GM18505 (cell line): ENCODE measurements around the gene CHORDC1.
"Not testable (repeated sequence)": the region's sequence is repeated elsewhere in the genome, so short reads cannot be mapped to it uniquely, and the experiment has no call there.

Experiments
- ATAC-seq: cut with Tn5 transposase; IDR thresholded peaks from one replicate; pipeline ENCODE4 v1.9.1; 2021; ENCODE audit not compliant: unreplicated experiment
- POLR2A ChIP-seq: IDR thresholded peaks from 4 replicates; pipeline ENCODE4 v1.6.1; 2011; ENCODE audit warnings: borderline replicate concordance; ENCODE audit not compliant: insufficient read depth, insufficient read length; ENCODE audit errors: extremely low read depth

Gene CHORDC1

GRCh38 chr11:90229791-90230190 lies 6.9 kb upstream of the CHORDC1 start:
- no peak for TF ChIP-seq POLR2A
- ATAC-seq = no peak

- TF ChIP-seq POLR2A = no peak
- ATAC-seq = no peak
Measured at GRCh38 chr11:90228056-90228455, 5.2 kb upstream of the CHORDC1 start.

DNA sequence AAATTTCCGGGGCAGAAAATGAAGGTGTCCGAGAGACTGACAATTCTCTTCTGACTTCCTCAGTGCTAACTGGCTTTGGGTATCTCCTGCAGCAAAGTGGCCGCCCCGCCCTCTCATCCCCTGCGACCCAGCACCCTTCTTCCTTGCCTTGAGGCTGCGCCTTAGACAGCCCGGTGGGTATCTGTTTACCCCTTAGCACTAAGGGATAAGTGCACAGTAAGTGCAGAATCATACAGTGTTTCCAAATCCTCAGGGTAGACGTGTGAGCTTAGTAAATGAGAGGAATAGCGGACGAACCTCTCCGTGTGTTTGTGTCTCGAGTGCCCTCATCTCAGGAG lies 368 bp upstream of the CHORDC1 start:
- TF ChIP-seq POLR2A = no peak
- ATAC-seq = peak; percentile 45

- ATAC-seq = no peak
- no peak for TF ChIP-seq POLR2A
Measured at GRCh38 chr11:90221803-90222458, 918 bp downstream of the CHORDC1 start.

GRCh38 chr11:90220391-90220790 lies 2.5 kb downstream of the CHORDC1 start:
- no peak for TF ChIP-seq POLR2A
- ATAC-seq = no peak

DNA sequence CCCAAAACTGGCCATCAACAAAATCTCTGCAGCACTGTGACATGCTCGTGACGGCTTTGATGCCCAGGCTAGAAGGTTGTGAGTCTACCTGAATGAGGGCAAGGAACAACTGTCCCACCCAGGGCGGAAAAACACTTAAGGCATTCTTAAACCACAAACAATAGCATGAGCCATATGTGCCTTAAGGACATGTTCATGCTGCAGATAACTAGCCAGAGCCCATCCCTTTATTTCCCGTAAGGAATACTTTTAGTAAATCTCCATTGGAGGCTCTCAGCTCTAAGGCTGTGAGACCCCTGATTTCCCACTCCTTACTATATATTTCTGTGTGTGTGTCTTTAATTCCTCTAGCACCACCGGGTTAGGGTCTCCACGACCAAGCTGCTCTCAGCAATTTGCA lies 3.4 kb downstream of the CHORDC1 start:
- TF ChIP-seq POLR2A = no peak
- no peak for ATAC-seq

DNA sequence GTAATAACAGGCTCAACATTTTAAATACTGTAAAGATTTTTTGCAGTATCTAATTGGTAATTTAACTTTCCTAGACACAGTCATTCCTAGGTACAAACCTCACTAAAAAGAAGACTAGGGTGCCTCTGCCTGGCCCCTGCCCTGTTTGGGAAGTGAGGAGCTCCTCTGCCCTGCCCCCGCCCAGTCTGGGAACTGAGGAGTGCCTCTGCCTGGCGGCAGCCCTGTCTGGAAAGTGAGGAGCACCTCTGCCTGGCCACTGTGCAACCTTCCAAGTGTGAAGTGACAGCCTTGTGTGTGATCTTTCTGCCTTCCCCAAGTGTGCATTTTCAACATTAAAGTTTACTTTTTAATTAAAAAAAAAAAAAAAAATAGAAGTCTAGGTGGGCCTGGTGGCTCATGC lies 4.2 kb downstream of the CHORDC1 start:
- ATAC-seq = no peak
- no peak for TF ChIP-seq POLR2A

DNA sequence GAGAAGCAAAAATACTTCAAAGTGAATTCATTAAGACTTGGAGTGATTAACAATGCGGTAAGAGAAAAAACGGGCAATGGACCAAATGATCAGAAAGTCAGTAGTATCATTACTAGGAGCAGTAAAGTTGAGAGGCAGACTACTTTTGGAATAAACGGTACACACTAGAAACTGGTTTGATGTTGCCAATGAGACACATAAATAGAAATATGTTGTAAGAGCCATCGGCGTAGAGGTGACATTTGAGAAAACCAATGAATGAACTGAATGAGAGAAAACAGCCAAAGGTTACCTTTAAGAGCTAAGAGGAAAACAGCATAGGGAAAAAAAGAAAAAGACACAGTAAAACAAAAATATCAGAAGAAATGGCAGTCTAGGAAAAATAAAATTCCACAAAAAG lies 6.2 kb downstream of the CHORDC1 start:
- no peak for TF ChIP-seq POLR2A
- ATAC-seq = no peak

DNA sequence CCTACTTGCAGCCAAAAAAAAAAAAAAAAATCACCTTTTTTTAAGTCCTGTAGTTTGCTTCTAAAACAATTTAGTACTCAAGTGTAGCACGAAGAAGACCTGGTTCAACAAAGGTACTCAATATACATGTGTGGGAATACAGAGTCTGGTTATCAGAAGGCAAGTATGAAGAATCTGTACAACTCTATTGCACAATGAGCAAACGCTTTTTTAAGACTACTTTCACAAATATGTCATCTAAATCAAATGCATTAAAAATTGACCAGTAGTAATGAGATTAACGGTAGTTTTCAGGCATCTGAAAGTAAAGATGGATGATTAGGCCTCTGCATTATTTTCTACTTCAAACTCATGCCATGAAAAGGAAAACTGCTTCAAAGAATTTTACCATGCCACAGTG lies 9.5 kb downstream of the CHORDC1 start:
- TF ChIP-seq POLR2A = no peak
- ATAC-seq = no peak

DNA sequence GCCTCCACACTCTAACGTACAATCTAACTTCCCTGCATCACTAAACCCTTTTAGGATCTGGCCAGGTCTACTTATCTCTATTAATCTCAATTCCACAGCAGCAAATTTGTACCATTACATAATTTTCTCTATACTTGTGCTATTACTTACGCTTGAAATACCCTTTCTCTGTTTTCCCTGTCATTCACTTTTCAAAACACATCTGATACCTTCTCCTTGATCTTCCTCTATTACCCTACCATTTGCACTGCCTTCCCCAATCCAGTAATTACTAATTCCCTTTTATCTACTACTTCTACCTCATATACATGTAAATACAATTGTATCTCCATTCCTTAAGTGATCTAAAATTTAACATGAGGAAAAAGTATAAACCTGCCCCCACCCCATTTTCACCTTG lies 14.0 kb downstream of the CHORDC1 start:
- no peak for TF ChIP-seq POLR2A
- no peak for ATAC-seq

- ATAC-seq = not testable (repeated sequence)
Measured at GRCh38 chr11:90207992-90208391, 14.9 kb downstream of the CHORDC1 start.

DNA sequence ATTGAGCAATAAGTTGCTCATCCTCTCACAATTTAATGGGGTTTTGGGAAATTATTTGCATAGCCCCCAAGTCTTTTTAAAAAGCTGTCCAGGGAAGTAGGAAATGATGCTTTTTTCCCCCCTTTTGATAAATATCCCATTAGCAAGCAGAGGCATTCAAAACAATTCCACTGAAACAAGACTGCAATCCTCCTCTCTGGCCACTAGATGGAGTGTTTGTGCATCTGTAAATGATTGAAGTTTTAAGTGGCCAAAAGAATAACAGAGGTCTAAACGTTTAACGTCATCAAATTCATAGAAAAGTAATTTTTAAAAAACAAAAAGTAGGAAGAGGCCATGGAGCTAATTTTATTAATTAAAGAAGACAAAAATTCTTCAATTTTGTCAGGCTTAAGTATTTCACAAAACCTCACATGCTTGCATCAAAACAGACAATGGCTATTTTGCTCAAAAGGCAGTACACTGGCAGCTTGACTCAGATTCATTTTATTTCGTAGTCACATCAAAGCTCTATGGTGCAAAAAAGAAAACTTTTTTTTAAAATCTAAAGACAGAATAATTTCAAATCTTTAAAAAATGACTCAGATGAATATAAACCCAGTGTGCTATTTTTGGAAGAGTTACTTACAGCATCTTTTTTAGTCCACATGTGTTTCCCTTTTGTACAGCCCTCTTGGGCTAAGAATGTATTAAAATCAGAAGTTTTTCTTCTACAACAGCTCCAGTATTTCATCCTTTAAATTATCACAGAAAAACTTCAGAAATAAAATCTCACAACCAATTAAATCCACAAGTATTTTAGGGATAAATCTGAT lies 17.8 kb downstream of the CHORDC1 start:
- ATAC-seq = peak; percentile 86
- no peak for TF ChIP-seq POLR2A

- ATAC-seq = no peak
Measured at GRCh38 chr11:90204407-90204806, 18.4 kb downstream of the CHORDC1 start.

GRCh38 chr11:90202342-90202741 lies 20.5 kb downstream of the CHORDC1 start:
- no peak for TF ChIP-seq POLR2A
- ATAC-seq = no peak

More at GRCh38 chr11:90204407-90204806, 18.4 kb downstream of the CHORDC1 start:
- TF ChIP-seq POLR2A = no peak
